ENCODE data around the gene BRIP1.

BRIP1 gene

DNA sequence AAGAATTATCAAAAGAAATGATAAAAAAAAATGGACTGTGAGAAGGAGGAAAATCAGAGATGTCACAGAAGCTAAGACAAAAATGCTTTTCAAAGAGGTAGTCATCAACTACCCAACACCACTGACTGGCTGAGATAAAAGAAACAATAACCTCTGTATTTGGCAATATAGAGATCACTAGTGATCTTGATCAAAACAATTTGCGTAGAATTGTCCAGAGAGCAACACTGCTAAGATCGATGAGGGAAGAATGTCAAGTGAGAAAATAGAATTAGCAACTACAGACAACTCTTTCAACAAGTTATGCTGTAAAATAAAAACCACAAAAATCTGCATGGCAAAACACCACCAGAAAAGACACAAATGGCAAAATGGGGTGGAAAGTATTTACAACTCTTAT lies 66.0 kb downstream of the BRIP1 start:
- no peaks in the 10 kb centered on the region for H3K4me1 ChIP-seq (ENCODE audit: control insufficient read depth, low read depth, low read length)
- no peak overlapping the region for H2BK15ac ChIP-seq (replicated peaks; ENCODE audit: low read depth)
- H3K4ac ChIP-seq (ENCODE audit: low read depth, low read length), result no peak overlapping the region
- H3K79me2 ChIP-seq (ENCODE audit: control insufficient read depth, insufficient read depth, low read length), result no peaks in the 10 kb centered on the region
- no peak overlapping the region for H3K56ac ChIP-seq (ENCODE audit: low read length)
- no peaks in the 10 kb centered on the region for H3K36me3 ChIP-seq (ENCODE audit: control insufficient read depth, insufficient read depth, low read length)
- no peak overlapping the region for H3K23ac ChIP-seq (ENCODE audit: low read length)
- no peak overlapping the region for H3K27ac ChIP-seq (ENCODE audit: low read depth, low read length)
- no peak overlapping the region for H4K8ac ChIP-seq (ENCODE audit: low read depth, low read length)
- DNase-seq, result no peak
- no peak overlapping the region for H3K18ac ChIP-seq (ENCODE audit: low read length)
- H2BK120ac ChIP-seq (ENCODE audit: low read depth, low read length), result no peak overlapping the region
- no peak overlapping the region for H3K9ac ChIP-seq (ENCODE audit: low read length)
- H3K4me3 ChIP-seq (ENCODE audit: low read length), result no peak overlapping the region
- no peaks in the 10 kb centered on the region for H3K79me1 ChIP-seq (ENCODE audit: low read length)
- no peak overlapping the region for H2BK5ac ChIP-seq (ENCODE audit: low read length)
- H3K4me2 ChIP-seq (ENCODE audit: low read length), result no peak overlapping the region
- H3K27me3 ChIP-seq (ENCODE audit: insufficient read depth, low read length, poor library complexity), result no peaks in the 10 kb centered on the region
- no CpG with 5 or more reads among the region's 2 CpGs for WGBS (ENCODE audit: extremely low coverage, insufficient coverage, low lambda C conversion rate)
- H2AK5ac ChIP-seq (ENCODE audit: low read length), result no peak overlapping the region
- no peak overlapping the region for H4K5ac ChIP-seq (ENCODE audit: low read length)

DNA sequence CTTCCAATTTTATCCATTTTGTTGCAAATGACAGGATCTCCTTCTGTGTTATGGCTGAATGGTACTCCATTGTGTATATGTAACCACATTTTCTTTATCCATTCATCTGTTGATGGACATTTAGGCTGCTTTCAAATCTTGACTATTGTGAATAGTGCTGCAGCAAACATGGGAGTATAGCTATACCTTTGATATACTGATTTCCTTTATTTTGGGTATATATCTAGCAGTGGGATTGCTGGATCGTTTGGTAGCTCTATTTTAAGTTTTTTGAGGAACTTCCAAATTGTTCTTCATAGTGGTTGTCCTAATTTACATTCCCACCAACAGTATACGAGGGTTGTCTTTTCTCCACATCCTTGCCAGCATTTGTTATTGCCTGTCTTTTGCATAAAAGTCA lies 67.8 kb downstream of the BRIP1 start:
- Histone ChIP-seq H3K4me3 (ENCODE audit: low read length) (no peak overlapping the region), H4K8ac (ENCODE audit: low read depth, low read length) (no peak overlapping the region), H3K18ac (ENCODE audit: low read length) (no peak overlapping the region), H4K5ac (ENCODE audit: low read length) (no peak overlapping the region), H3K4ac (ENCODE audit: low read depth, low read length) (no peak overlapping the region), H2AK5ac (ENCODE audit: low read length) (no peak overlapping the region), H2BK120ac (ENCODE audit: low read depth, low read length) (no peak overlapping the region), H3K27ac (ENCODE audit: low read depth, low read length) (no peak overlapping the region), H2BK5ac (ENCODE audit: low read length) (no peak overlapping the region), H3K79me1 (ENCODE audit: low read length) (no peaks in the 10 kb centered on the region), H3K4me1 (ENCODE audit: control insufficient read depth, low read depth, low read length) (no peaks in the 10 kb centered on the region), H3K4me2 (ENCODE audit: low read length) (no peak overlapping the region), H3K23ac (ENCODE audit: low read length) (no peak overlapping the region), H3K79me2 (ENCODE audit: control insufficient read depth, insufficient read depth, low read length) (no peaks in the 10 kb centered on the region), H3K56ac (ENCODE audit: low read length) (no peak overlapping the region), H3K27me3 (ENCODE audit: insufficient read depth, low read length, poor library complexity) (no peaks in the 10 kb centered on the region), H2BK15ac (replicated peaks; ENCODE audit: low read depth) (no peak overlapping the region), H3K9ac (ENCODE audit: low read length) (no peak overlapping the region), H3K36me3 (ENCODE audit: control insufficient read depth, insufficient read depth, low read length) (no peaks in the 10 kb centered on the region)
- DNase-seq, result no peak
- WGBS (ENCODE audit: extremely low coverage, insufficient coverage, low lambda C conversion rate), result no CpG with 5 or more reads among the region's 2 CpGs

DNA sequence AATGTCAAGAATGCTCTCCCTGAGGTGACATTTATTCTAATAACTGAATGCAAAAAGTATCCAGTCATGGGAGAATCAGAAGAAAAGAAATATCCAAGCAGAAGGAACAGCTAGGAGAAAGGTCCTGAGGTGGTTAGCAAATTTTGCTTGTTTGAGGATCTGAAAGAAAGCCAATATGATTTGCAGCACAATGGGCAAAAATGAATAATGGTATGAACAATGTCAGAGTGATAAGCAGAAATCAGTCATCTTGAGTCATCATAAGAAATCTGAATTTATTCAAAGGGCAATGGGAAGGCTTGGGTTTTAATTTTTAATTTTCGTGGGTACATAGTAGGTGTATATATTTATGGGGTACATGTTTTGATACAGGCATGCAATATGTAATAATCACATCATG lies 68.5 kb downstream of the BRIP1 start:
- DNase-seq, result no peak
- Histone ChIP-seq H3K79me2 (ENCODE audit: control insufficient read depth, insufficient read depth, low read length) (no peaks in the 10 kb centered on the region), H3K4ac (ENCODE audit: low read depth, low read length) (no peak overlapping the region), H3K79me1 (ENCODE audit: low read length) (no peaks in the 10 kb centered on the region), H2BK5ac (ENCODE audit: low read length) (no peak overlapping the region), H4K8ac (ENCODE audit: low read depth, low read length) (no peak overlapping the region), H3K27me3 (ENCODE audit: insufficient read depth, low read length, poor library complexity) (no peaks in the 10 kb centered on the region), H3K18ac (ENCODE audit: low read length) (no peak overlapping the region), H2AK5ac (ENCODE audit: low read length) (no peak overlapping the region), H3K4me3 (ENCODE audit: low read length) (no peak overlapping the region), H3K23ac (ENCODE audit: low read length) (no peak overlapping the region), H3K4me2 (ENCODE audit: low read length) (no peak overlapping the region), H3K4me1 (ENCODE audit: control insufficient read depth, low read depth, low read length) (no peaks in the 10 kb centered on the region), H3K9ac (ENCODE audit: low read length) (no peak overlapping the region), H2BK120ac (ENCODE audit: low read depth, low read length) (no peak overlapping the region), H3K36me3 (ENCODE audit: control insufficient read depth, insufficient read depth, low read length) (no peaks in the 10 kb centered on the region), H3K27ac (ENCODE audit: low read depth, low read length) (no peak overlapping the region), H3K56ac (ENCODE audit: low read length) (no peak overlapping the region), H4K5ac (ENCODE audit: low read length) (no peak overlapping the region), H2BK15ac (replicated peaks; ENCODE audit: low read depth) (no peak overlapping the region)
- WGBS (ENCODE audit: extremely low coverage, insufficient coverage, low lambda C conversion rate), result no CpG with 5 or more reads among the region's 1 CpG

DNA sequence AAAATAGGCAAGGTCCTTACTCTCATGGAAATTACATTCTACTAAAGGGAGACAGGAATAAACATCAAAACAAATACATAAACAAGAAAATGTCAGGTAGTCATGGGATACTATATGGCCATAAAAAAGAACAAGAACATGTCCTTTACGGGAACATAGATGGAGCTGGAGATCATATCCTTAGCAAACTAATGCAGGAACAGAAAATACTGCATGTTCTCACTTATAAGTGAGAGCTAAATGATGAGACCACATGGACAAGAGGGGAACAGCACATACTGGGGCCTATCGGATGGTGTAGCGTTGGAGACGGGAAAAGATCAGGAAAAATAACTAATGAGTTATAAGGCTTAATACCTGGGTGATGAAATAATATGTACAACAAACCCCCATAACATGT lies 69.1 kb downstream of the BRIP1 start:
- no peak overlapping the region for H3K4me2 ChIP-seq (ENCODE audit: low read length)
- no peak overlapping the region for H2BK15ac ChIP-seq (replicated peaks; ENCODE audit: low read depth)
- H2BK120ac ChIP-seq (ENCODE audit: low read depth, low read length), result no peak overlapping the region
- no peak overlapping the region for H3K56ac ChIP-seq (ENCODE audit: low read length)
- H3K79me2 ChIP-seq (ENCODE audit: control insufficient read depth, insufficient read depth, low read length), result no peaks in the 10 kb centered on the region
- H3K23ac ChIP-seq (ENCODE audit: low read length), result no peak overlapping the region
- H2AK5ac ChIP-seq (ENCODE audit: low read length), result no peak overlapping the region
- H3K27ac ChIP-seq (ENCODE audit: low read depth, low read length), result no peak overlapping the region
- WGBS (ENCODE audit: extremely low coverage, insufficient coverage, low lambda C conversion rate), result no CpG with 5 or more reads among the region's 4 CpGs
- no peaks in the 10 kb centered on the region for H3K36me3 ChIP-seq (ENCODE audit: control insufficient read depth, insufficient read depth, low read length)
- DNase-seq, result no peak
- H3K4ac ChIP-seq (ENCODE audit: low read depth, low read length), result no peak overlapping the region
- H4K8ac ChIP-seq (ENCODE audit: low read depth, low read length), result no peak overlapping the region
- no peak overlapping the region for H3K9ac ChIP-seq (ENCODE audit: low read length)
- no peaks in the 10 kb centered on the region for H3K79me1 ChIP-seq (ENCODE audit: low read length)
- no peak overlapping the region for H4K5ac ChIP-seq (ENCODE audit: low read length)
- no peak overlapping the region for H3K18ac ChIP-seq (ENCODE audit: low read length)
- no peak overlapping the region for H3K4me3 ChIP-seq (ENCODE audit: low read length)
- H3K4me1 ChIP-seq (ENCODE audit: control insufficient read depth, low read depth, low read length), result no peaks in the 10 kb centered on the region
- H2BK5ac ChIP-seq (ENCODE audit: low read length), result no peak overlapping the region
- H3K27me3 ChIP-seq (ENCODE audit: insufficient read depth, low read length, poor library complexity), result no peaks in the 10 kb centered on the region

DNA sequence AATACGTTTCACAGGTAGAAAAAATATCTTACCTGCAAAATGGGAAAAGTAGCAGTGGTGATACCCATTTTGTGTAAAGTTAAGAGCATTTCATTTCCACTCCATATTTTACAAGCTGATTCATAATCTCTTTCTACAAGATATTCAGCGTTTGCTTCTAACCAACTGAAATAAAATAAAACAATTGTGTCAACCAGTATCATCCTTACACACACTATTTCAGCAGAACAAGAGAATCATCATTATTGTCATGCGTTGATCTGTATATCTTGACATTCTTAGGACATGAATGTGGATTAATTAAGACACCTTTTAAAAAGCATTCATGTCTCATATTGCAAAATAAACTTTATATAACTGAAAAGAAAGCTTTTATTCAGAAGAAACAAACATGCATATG lies 69.8 kb downstream of the BRIP1 start:
- no peak for DNase-seq
- no peak overlapping the region for H3K18ac ChIP-seq (ENCODE audit: low read length)
- H4K8ac ChIP-seq (ENCODE audit: low read depth, low read length), result no peak overlapping the region

DNA sequence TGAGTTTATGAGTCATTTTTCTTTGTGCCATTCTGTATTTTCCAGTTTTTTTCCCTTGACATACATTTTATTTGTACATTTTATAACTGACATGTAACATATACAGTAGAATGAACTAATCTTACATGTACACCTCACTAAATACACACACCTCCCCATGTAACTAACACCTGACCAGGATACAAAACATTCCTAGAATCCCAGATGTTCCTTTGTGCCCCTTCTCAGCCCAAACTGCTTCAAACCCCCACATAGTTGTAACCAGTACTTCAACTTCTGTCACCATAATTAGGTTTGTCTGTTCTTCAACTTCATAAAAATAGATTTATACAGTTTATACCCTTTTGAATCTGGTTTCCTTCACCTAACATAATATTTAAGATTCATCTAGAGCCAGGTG lies 73.5 kb downstream of the BRIP1 start:
- H3K4me1 ChIP-seq (ENCODE audit: control insufficient read depth, low read depth, low read length), result no peaks in the 10 kb centered on the region
- H3K18ac ChIP-seq (ENCODE audit: low read length), result no peak overlapping the region
- H3K4me2 ChIP-seq (ENCODE audit: low read length), result no peak overlapping the region
- no peak overlapping the region for H2AK5ac ChIP-seq (ENCODE audit: low read length)
- H3K9ac ChIP-seq (ENCODE audit: low read length), result no peak overlapping the region
- H4K8ac ChIP-seq (ENCODE audit: low read depth, low read length), result no peak overlapping the region
- H3K23ac ChIP-seq (ENCODE audit: low read length), result no peak overlapping the region
- H2BK15ac ChIP-seq (replicated peaks; ENCODE audit: low read depth), result no peak overlapping the region
- H3K4me3 ChIP-seq (ENCODE audit: low read length), result no peak overlapping the region
- H3K36me3 ChIP-seq (ENCODE audit: control insufficient read depth, insufficient read depth, low read length), result no peaks in the 10 kb centered on the region
- H3K56ac ChIP-seq (ENCODE audit: low read length), result no peak overlapping the region
- H3K79me1 ChIP-seq (ENCODE audit: low read length), result no peaks in the 10 kb centered on the region
- H3K4ac ChIP-seq (ENCODE audit: low read depth, low read length), result no peak overlapping the region
- no peak overlapping the region for H2BK5ac ChIP-seq (ENCODE audit: low read length)
- no peak overlapping the region for H3K27ac ChIP-seq (ENCODE audit: low read depth, low read length)
- H3K27me3 ChIP-seq (ENCODE audit: insufficient read depth, low read length, poor library complexity), result no peaks in the 10 kb centered on the region
- H2BK120ac ChIP-seq (ENCODE audit: low read depth, low read length), result no peak overlapping the region
- no peak for DNase-seq
- H3K79me2 ChIP-seq (ENCODE audit: control insufficient read depth, insufficient read depth, low read length), result no peaks in the 10 kb centered on the region
- H4K5ac ChIP-seq (ENCODE audit: low read length), result no peak overlapping the region

More for the DNA sequence above, 69.8 kb downstream of the BRIP1 start:
- Histone ChIP-seq H4K5ac (ENCODE audit: low read length) (no peak overlapping the region), H3K79me2 (ENCODE audit: control insufficient read depth, insufficient read depth, low read length) (no peaks in the 10 kb centered on the region), H3K36me3 (ENCODE audit: control insufficient read depth, insufficient read depth, low read length) (no peaks in the 10 kb centered on the region), H2BK120ac (ENCODE audit: low read depth, low read length) (no peak overlapping the region), H3K4ac (ENCODE audit: low read depth, low read length) (no peak overlapping the region), H3K4me2 (ENCODE audit: low read length) (no peak overlapping the region), H3K23ac (ENCODE audit: low read length) (no peak overlapping the region), H2AK5ac (ENCODE audit: low read length) (no peak overlapping the region), H2BK15ac (replicated peaks; ENCODE audit: low read depth) (no peak overlapping the region), H3K9ac (ENCODE audit: low read length) (no peak overlapping the region), H3K27ac (ENCODE audit: low read depth, low read length) (no peak overlapping the region), H3K27me3 (ENCODE audit: insufficient read depth, low read length, poor library complexity) (no peaks in the 10 kb centered on the region), H3K4me3 (ENCODE audit: low read length) (no peak overlapping the region), H3K79me1 (ENCODE audit: low read length) (no peaks in the 10 kb centered on the region), H3K4me1 (ENCODE audit: control insufficient read depth, low read depth, low read length) (no peaks in the 10 kb centered on the region), H2BK5ac (ENCODE audit: low read length) (no peak overlapping the region), H3K56ac (ENCODE audit: low read length) (no peak overlapping the region)
- no CpG with 5 or more reads among the region's 3 CpGs for WGBS (ENCODE audit: extremely low coverage, insufficient coverage, low lambda C conversion rate)
